Gastrocnemius medialis (tissue), 4 donors: ENCODE data around the gene KCNAB1. TPM values are rescaled to one million over a fixed set of nuclear protein-coding genes. Genes with fewer than 3 reads are reported as not detected.

Experiments
- ATAC-seq, 2 donors: fragments of 150-250 bp; one replicate each; pipeline ENCODE4 v1.9.1; 2016
- DNase-seq, 2 donors: peaks; one replicate each; pipeline ENCODE4 v3.0.0-alpha.2; 2019
- H3K27ac ChIP-seq, 4 donors: fragments of 200-600 bp; sonication (generic); 1 replicate in 1 of 4; 2 replicates in 3 of 4; pipeline ENCODE4 v1.5.1; 2016 to 2018; ENCODE audit warnings: mild to moderate bottlenecking in 2 of 4, moderate library complexity in 1 of 4
- H3K27me3 ChIP-seq, 3 donors: fragments of 200-600 bp; sonication (generic) in 2 of 3; 1 replicate in 1 of 3; 2 replicates in 2 of 3; pipeline versions ENCODE4 v1.5.1 to v1.6.0; 2016 to 2019; ENCODE audit warnings: mild to moderate bottlenecking in 1 of 3, moderate library complexity in 1 of 3
- H3K36me3 ChIP-seq, 2 donors: fragments of 200-600 bp; sonication (generic) in 1 of 2; one replicate each; pipeline ENCODE4 v1.5.1; 2017 to 2018
- H3K4me1 ChIP-seq, 2 donors: fragments of 200-600 bp; sonication (generic) in 1 of 2; one replicate each; pipeline ENCODE4 v1.5.1; 2016 to 2017; ENCODE audit warnings: mild to moderate bottlenecking in 2 of 2
- H3K4me3 ChIP-seq, 4 donors: fragments of 200-600 bp; sonication (generic) in 3 of 4; 1 replicate in 1 of 4; 2 replicates in 3 of 4; pipeline ENCODE4 v1.5.1; 2016 to 2019; ENCODE audit warnings: mild to moderate bottlenecking in 2 of 4
- H3K9me3 ChIP-seq, 3 donors: fragments of 200-600 bp; sonication (generic) in 2 of 3; 1 replicate in 1 of 3; 2 replicates in 2 of 3; pipeline ENCODE4 v1.5.1; 2016 to 2019
- POLR2A ChIP-seq, 2 donors: fragments of 450-650 bp; IDR thresholded peaks; one replicate each; pipeline ENCODE4 v1.6.1; 2017; ENCODE audit warnings: antibody characterized with exemption in 2 of 2, mild to moderate bottlenecking in 2 of 2, moderate library complexity in 2 of 2
- in situ Hi-C, 4 donors: fragments of 200-750 bp; cut with MboI; loops; one replicate each; pipeline versions ENCODE4 v1.15.0 to v1.8.0; 2017; ENCODE audit warnings: low sequenced_read_pairs in 4 of 4
- intact Hi-C: fragments of 100-400 bp; cut with DNase I; formaldehyde crosslinking; loops from one replicate; pipeline ENCODE4 v1.15.1; 2023; ENCODE audit warnings: low total_unique reads
- total RNA-seq, 4 donors: library from RNA; depleted of rRNA; stranded (reverse); fragments of >200 nt; gene quantifications; one replicate each; pipeline versions ENCODE4 v1.1.0 to v1.2.3, GENCODE V29; 2016
- TF ChIP-seq, protein P1 (sequence below), 5 experiments: fragments of 450-650 bp in 3 of 5; fragments of 200-600 bp in 2 of 5; sonication (generic) in 2 of 5; IDR thresholded peaks in 4 of 5; conservative IDR thresholded peaks in 1 of 5; 1 replicate in 4 of 5; 2 replicates in 1 of 5; pipeline ENCODE4 v1.5.1; 2016 to 2019; ENCODE audit warnings: antibody characterized with exemption in 5 of 5, mild to moderate bottlenecking in 3 of 5, moderate library complexity in 3 of 5

KCNAB1 gene
- total RNA-seq, 4 donors from 2014 or later, result 0.46 to 3.6 (median 1.9) TPM

DNA sequence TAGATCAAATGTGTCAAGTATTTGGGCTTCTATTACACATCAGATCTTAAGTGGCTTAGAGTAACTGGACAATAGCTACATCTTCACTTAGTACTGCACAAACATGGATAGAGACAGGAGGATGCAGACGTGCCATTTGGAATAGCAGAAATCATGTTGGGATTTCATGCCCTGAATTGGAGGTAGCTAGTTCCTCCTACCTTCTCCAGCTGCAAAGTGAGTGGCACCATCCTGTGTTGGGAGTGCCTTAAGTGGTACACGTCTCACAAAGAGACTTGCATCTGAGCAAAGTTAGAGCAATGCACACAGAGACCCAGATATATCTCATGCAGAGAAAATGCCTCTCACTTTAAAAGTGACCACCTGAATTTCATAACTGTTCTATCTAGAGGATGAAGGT lies 298.1 kb downstream of the KCNAB1 start:
- H3K36me3 ChIP-seq, result no peaks in the 10 kb centered on the region
- ATAC-seq, result no peak
- no peaks in the 10 kb centered on the region for H3K9me3 ChIP-seq
- H3K4me1 ChIP-seq, result peaks cover 18 to 20% of the 10 kb centered on the region in 2 donors
- H3K27me3 ChIP-seq, result no peaks in the 10 kb centered on the region
- TF ChIP-seq, protein P1, sequence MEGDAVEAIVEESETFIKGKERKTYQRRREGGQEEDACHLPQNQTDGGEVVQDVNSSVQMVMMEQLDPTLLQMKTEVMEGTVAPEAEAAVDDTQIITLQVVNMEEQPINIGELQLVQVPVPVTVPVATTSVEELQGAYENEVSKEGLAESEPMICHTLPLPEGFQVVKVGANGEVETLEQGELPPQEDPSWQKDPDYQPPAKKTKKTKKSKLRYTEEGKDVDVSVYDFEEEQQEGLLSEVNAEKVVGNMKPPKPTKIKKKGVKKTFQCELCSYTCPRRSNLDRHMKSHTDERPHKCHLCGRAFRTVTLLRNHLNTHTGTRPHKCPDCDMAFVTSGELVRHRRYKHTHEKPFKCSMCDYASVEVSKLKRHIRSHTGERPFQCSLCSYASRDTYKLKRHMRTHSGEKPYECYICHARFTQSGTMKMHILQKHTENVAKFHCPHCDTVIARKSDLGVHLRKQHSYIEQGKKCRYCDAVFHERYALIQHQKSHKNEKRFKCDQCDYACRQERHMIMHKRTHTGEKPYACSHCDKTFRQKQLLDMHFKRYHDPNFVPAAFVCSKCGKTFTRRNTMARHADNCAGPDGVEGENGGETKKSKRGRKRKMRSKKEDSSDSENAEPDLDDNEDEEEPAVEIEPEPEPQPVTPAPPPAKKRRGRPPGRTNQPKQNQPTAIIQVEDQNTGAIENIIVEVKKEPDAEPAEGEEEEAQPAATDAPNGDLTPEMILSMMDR (IDR thresholded peaks at IDR 0.05 in 4 of 5, conservative IDR thresholded peaks at IDR 0.05 in 1 of 5), result no peak
- TF ChIP-seq POLR2A (IDR thresholded peaks at IDR 0.05), result no peak
- intact Hi-C loops, result no loop called here
- no peak overlapping the region for H3K4me3 ChIP-seq
- peak overlapping the region in 1 of 4 donors; percentile 5 for H3K27ac ChIP-seq
- in situ Hi-C loops, result no loop called here
- no peak for DNase-seq

DNA sequence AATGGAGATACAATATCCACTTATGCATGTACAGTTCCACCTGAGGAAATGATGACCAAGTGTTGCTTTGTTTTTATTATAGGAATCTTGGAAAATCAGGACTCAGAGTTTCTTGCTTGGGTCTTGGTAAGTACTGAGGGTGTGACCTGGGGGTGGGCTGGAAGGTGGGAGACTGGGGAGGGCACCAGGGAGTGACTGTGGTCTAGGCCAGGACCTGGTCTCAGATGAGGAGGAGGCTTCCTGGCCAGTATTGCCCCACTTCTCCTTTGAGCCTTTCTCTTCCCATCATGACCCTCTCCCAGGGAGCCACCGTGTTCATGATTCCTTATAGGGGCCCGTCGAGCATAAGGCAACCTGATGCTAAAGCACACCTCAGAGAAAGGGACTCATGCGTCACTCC lies 301.2 kb downstream of the KCNAB1 start:
- Histone ChIP-seq H3K27me3 (no peaks in the 10 kb centered on the region), H3K4me1 (peaks cover 17% of the 10 kb centered on the region in 2 donors), H3K4me3 (no peak overlapping the region), H3K27ac (no peak overlapping the region), H3K9me3 (no peaks in the 10 kb centered on the region), H3K36me3 (no peaks in the 10 kb centered on the region)
- intact Hi-C loops (no loop called here), in situ Hi-C loops (no loop called here)
- TF ChIP-seq POLR2A (IDR thresholded peaks at IDR 0.05), result no peak
- TF ChIP-seq, protein P1 (IDR thresholded peaks at IDR 0.05 in 4 of 5, conservative IDR thresholded peaks at IDR 0.05 in 1 of 5), result no peak
- ATAC-seq, result no peak
- no peak for DNase-seq

DNA sequence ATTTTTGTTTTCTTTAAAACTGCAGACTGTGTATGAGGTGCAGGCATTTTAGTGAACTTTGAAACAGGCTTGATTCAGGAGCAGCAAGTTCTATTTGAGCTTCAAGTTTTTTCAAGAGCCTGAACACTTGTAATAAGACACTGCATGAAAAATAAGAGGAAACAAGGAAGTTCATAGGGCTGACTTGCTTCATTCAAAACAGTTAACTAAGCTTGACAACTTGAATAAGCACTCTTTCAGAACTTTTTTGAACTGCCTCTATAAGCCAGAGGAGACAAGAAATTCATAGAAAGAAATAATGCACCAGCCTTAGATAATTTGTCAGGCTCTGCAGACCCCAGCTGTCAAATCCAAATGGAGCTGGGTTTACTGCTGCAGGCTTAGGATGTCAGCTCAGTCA lies 304.4 kb downstream of the KCNAB1 start:
- Histone ChIP-seq H3K4me3 (no peak overlapping the region), H3K9me3 (no peaks in the 10 kb centered on the region), H3K27ac (no peak overlapping the region), H3K4me1 (no peaks in the 10 kb centered on the region), H3K36me3 (no peaks in the 10 kb centered on the region), H3K27me3 (no peaks in the 10 kb centered on the region)
- DNase-seq (no peak), ATAC-seq (no peak)
- in situ Hi-C loops, result no loop called here
- TF ChIP-seq, protein P1 (IDR thresholded peaks at IDR 0.05 in 4 of 5, conservative IDR thresholded peaks at IDR 0.05 in 1 of 5), result no peak
- TF ChIP-seq POLR2A (IDR thresholded peaks at IDR 0.05), result no peak
- intact Hi-C loops, result no loop called here

DNA sequence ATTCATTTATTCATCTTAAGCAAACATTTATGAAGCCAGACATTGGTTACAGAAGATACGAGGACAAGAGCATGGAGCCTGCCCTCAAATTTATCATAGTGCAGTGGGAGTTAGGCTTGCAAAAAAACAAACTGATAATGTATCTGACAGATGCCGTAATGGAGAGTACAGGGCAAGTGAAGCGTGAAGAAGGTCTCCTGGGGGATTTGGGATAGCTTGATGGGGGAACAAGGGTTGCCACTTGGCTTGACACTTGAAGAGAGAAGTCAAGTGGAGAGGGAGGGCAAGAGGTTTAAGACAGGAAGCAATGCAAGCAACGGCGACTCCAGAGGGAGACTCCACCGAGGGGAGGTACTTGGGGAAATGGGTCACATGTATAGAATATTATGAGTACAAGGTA lies 305.3 kb downstream of the KCNAB1 start:
- TF ChIP-seq, protein P1 (IDR thresholded peaks at IDR 0.05 in 4 of 5, conservative IDR thresholded peaks at IDR 0.05 in 1 of 5), result no peak
- TF ChIP-seq POLR2A (IDR thresholded peaks at IDR 0.05), result no peak
- ATAC-seq (no peak), DNase-seq (no peak)
- Histone ChIP-seq H3K4me3 (no peak overlapping the region), H3K9me3 (no peaks in the 10 kb centered on the region), H3K36me3 (no peaks in the 10 kb centered on the region), H3K4me1 (no peaks in the 10 kb centered on the region), H3K27ac (no peak overlapping the region), H3K27me3 (no peaks in the 10 kb centered on the region)
- intact Hi-C loops, result no loop called here
- in situ Hi-C loops, result no loop called here

DNA sequence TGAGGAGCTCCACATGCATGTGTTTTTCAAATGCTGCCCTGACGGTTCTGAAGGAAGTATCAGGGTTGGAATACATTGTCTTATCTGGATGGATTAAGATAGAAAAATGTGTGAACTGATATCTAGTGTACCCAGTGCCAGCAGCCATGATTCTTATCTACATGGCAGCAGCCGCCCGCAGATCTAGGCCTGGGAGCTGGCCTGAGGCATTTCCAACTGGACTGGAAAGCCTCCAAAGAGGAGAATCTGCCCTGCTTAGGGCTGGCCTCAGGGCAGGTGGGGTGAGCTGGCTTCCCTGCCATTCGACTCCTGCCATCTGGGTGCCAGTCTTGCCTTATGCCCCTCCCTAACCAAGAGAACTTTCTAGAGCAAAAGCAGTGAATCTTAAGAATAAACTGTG lies 308.7 kb downstream of the KCNAB1 start:
- intact Hi-C loops (no loop called here), in situ Hi-C loops (no loop called here)
- Histone ChIP-seq H3K27ac (no peak overlapping the region), H3K9me3 (no peaks in the 10 kb centered on the region), H3K36me3 (no peaks in the 10 kb centered on the region), H3K27me3 (no peaks in the 10 kb centered on the region), H3K4me1 (no peaks in the 10 kb centered on the region), H3K4me3 (no peak overlapping the region)
- DNase-seq (no peak), ATAC-seq (no peak)
- TF ChIP-seq POLR2A (IDR thresholded peaks at IDR 0.05), result no peak
- TF ChIP-seq, protein P1 (IDR thresholded peaks at IDR 0.05 in 4 of 5, conservative IDR thresholded peaks at IDR 0.05 in 1 of 5), result no peak
